OCI-LY7 (cell line): ENCODE measurements around the gene ATP8B3. TPM values are rescaled to one million over a fixed set of nuclear protein-coding genes. Genes with fewer than 3 reads are reported as not detected.

Experiments
- BruUV-seq: library from RNA; stranded (reverse); fragments of 400-500 nt; replicated peaks from 2 replicates; lab custom pipeline; 2021; lab: Mats Ljungman, UMichigan
- CTCF ChIA-PET: fragments of 300-600 bp; sonication (Branson Sonifier 250); formaldehyde crosslinking; loops from one replicate; lab custom pipeline; 2022; ENCODE audit warnings: antibody characterized with exemption; ENCODE audit not compliant: unreplicated experiment; lab: Charles Lee
- POLR2A ChIA-PET: fragments of 300-600 bp; sonication (Branson Sonifier 250); formaldehyde crosslinking; loops from one replicate; lab custom pipeline; 2022; ENCODE audit warnings: antibody characterized with exemption; lab: Charles Lee
- DNase-seq: peaks from one replicate; pipeline ENCODE4 v3.0.0-alpha.2; 2015; ENCODE audit warnings: low spot score
- H2AFZ ChIP-seq: fragments of 200-600 bp; sonication (generic), shearing (Covaris generic); 2 replicates; pipeline ENCODE4 v1.6.1; 2014; ENCODE audit warnings: mild to moderate bottlenecking, antibody characterized with exemption, low read length, moderate library complexity
- H3K27ac ChIP-seq: fragments of 200-600 bp; sonication (generic); 2 replicates; pipeline ENCODE4 v1.5.1; 2014; ENCODE audit warnings: mixed run types, low read depth, mild to moderate bottlenecking, moderate library complexity, low read length, inconsistent platforms; ENCODE audit not compliant: poor library complexity, severe bottlenecking
- H3K36me3 ChIP-seq: fragments of 200-600 bp; sonication (generic); 2 replicates; pipeline ENCODE4 v1.6.1; 2014; ENCODE audit warnings: mild to moderate bottlenecking, antibody characterized with exemption, low read length, moderate library complexity, mixed read lengths; ENCODE audit not compliant: insufficient read depth
- H3K4me1 ChIP-seq: fragments of 200-600 bp; sonication (generic); 2 replicates; pipeline ENCODE4 v1.5.1; 2014; ENCODE audit warnings: mild to moderate bottlenecking, low read length; ENCODE audit not compliant: insufficient read depth, poor library complexity, severe bottlenecking
- H3K4me2 ChIP-seq: fragments of 200-600 bp; sonication (generic); 2 replicates; pipeline ENCODE4 v1.6.1; 2014; ENCODE audit warnings: mild to moderate bottlenecking, low read length
- H3K4me3 ChIP-seq: fragments of 200-600 bp; sonication (generic); 2 replicates; pipeline ENCODE4 v1.5.1; 2014; ENCODE audit warnings: mild to moderate bottlenecking, low read depth, low read length; ENCODE audit not compliant: poor library complexity, severe bottlenecking
- H3K79me2 ChIP-seq: fragments of 200-600 bp; sonication (generic); 2 replicates; pipeline ENCODE4 v1.6.1; 2016; ENCODE audit warnings: low read depth, mild to moderate bottlenecking, low read length, moderate library complexity, mixed read lengths; ENCODE audit not compliant: insufficient read depth
- H3K9me2 ChIP-seq: fragments of 200-600 bp; sonication (generic); 2 replicates; pipeline ENCODE4 v1.6.1; 2016; ENCODE audit warnings: mild to moderate bottlenecking, low read length, mixed read lengths; ENCODE audit not compliant: insufficient read depth
- H3K9me3 ChIP-seq: fragments of 200-600 bp; sonication (generic); 2 replicates; pipeline ENCODE4 v1.6.1; 2014; ENCODE audit warnings: mild to moderate bottlenecking, mixed run types, low read length, mixed read lengths
- H4K20me1 ChIP-seq: fragments of 200-600 bp; sonication (generic); 2 replicates; pipeline ENCODE4 v1.6.1; 2014; ENCODE audit warnings: mild to moderate bottlenecking, antibody characterized with exemption, low read length, moderate library complexity, mixed read lengths; ENCODE audit not compliant: insufficient read depth
- CTCF ChIP-seq: fragments of 200-600 bp; sonication (generic); conservative IDR thresholded peaks from 2 replicates; pipeline ENCODE4 v1.5.1; 2014; ENCODE audit warnings: mild to moderate bottlenecking, antibody characterized with exemption, low read length, moderate library complexity, mixed read lengths
- EZH2phosphoT487 ChIP-seq: fragments of 200-600 bp; sonication (generic); IDR thresholded peaks from 2 replicates; pipeline ENCODE4 v1.6.1; 2018; ENCODE audit warnings: low read depth, borderline replicate concordance, mild to moderate bottlenecking, mixed run types, antibody characterized with exemption, low read length, moderate library complexity, mixed read lengths
- intact Hi-C: fragments of 100-400 bp; cut with micrococcal nuclease; formaldehyde crosslinking; loops from one replicate; pipeline ENCODE4 v1.10.0; 2022; ENCODE audit not compliant: unreplicated experiment
- total RNA-seq, 2 experiments: library from RNA; depleted of rRNA in 1 of 2; stranded (reverse); fragments of >200 nt in 1 of 2; shearing (Covaris generic) in 1 of 2; gene quantifications; 2 replicates each; pipeline ENCODE4 v1.2.3, GENCODE V29; 2014 to 2022

Gene ATP8B3
- total RNA-seq, 2 experiments from 2014 or later = 5.9 to 19.3 TPM

- intact Hi-C loops = no loop called here
- BruUV-seq = TSS peak; percentile 54
Measured at GRCh38 chr19:1827566-1828278, 15.6 kb upstream of the ATP8B3 start.

GRCh38 chr19:1826557-1827521, 14.8 kb upstream of the ATP8B3 start:
- no TSS peak for BruUV-seq
- Histone ChIP-seq H3K9me3 (no peaks in the 10 kb centered on the region), H3K27ac (no peak overlapping the region), H3K4me1 (no peaks in the 10 kb centered on the region), H3K4me3 (no peak overlapping the region), H4K20me1 (no peaks in the 10 kb centered on the region), H3K36me3 (peaks cover 84% of the 10 kb centered on the region), H3K9me2 (no peaks in the 10 kb centered on the region), H2AFZ (no peak overlapping the region), H3K4me2 (no peak overlapping the region), H3K79me2 (no peaks in the 10 kb centered on the region)
- CTCF ChIA-PET = interaction anchor here (0.7 kb wide), 1 partner anchor 12 kb away, joined by 7 read pairs; no protein-coding TSS in a partner anchor
- POLR2A ChIA-PET = interaction anchor here (0.6 kb wide), 1 partner anchor 387 kb away, joined by 3 read pairs; no protein-coding TSS in a partner anchor
- no peak for DNase-seq
- intact Hi-C loops = no loop called here
- TF ChIP-seq EZH2phosphoT487 = no peak
- TF ChIP-seq CTCF = no peak

More at GRCh38 chr19:1827566-1828278, 15.6 kb upstream of the ATP8B3 start:
- H3K36me3 ChIP-seq = peaks cover 79% of the 10 kb centered on the region
- CTCF ChIA-PET = interaction anchor here (0.7 kb wide), 1 partner anchor 10 kb away, joined by 4 read pairs; no protein-coding TSS in a partner anchor
- H3K9me2 ChIP-seq = no peaks in the 10 kb centered on the region
- no peak overlapping the region for H3K4me2 ChIP-seq
- H3K9me3 ChIP-seq = no peaks in the 10 kb centered on the region
- H2AFZ ChIP-seq = no peak overlapping the region
- H3K27ac ChIP-seq = no peak overlapping the region
- TF ChIP-seq CTCF = no peak
- no peaks in the 10 kb centered on the region for H3K4me1 ChIP-seq
- H4K20me1 ChIP-seq = no peaks in the 10 kb centered on the region
- H3K4me3 ChIP-seq = no peak overlapping the region
- DNase-seq = no peak
- POLR2A ChIA-PET = no interaction called here
- H3K79me2 ChIP-seq = no peaks in the 10 kb centered on the region
